Measurements from ENCODE around the gene VTI1B.

VTI1B gene

GRCh38 chr14:67653651-67654280, 20.7 kb downstream of the VTI1B start:
- no peak overlapping the region for H3K4me3 ChIP-seq (ENCODE audit: low read depth, low read length)
- DNase-seq (ENCODE audit: low read depth), result no peak
- no peak for TF ChIP-seq CTCF (IDR thresholded peaks at IDR 0.05; ENCODE audit: low read depth, low read length, missing control alignments)

DNA sequence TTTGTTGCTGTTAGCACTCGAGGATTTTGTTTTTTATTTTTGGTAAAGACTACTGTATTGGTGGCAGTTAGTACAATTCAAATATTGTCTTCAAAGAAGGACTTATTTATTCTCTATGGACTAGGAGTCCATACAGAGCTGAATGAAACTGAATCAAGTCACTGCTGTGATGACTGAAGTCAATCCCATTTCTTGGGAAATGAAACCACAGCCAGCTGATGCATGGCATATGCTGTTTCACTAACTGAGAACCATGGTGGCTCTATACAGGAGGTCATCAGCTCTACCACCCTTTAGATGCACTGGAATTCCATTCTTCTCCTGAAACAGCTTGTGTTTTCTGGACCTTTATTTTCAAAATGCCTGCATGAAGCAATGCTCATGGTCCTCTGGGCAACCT, 22.2 kb downstream of the VTI1B start:
- TF ChIP-seq CTCF (IDR thresholded peaks at IDR 0.05; ENCODE audit: low read depth, low read length, missing control alignments), result no peak
- no peak overlapping the region for H3K4me3 ChIP-seq (ENCODE audit: low read depth, low read length)
- DNase-seq (ENCODE audit: low read depth), result no peak

GRCh38 chr14:67650694-67651093, 23.7 kb downstream of the VTI1B start:
- H3K4me3 ChIP-seq (ENCODE audit: low read depth, low read length), result no peak overlapping the region
- no peak for DNase-seq (ENCODE audit: low read depth)
- TF ChIP-seq CTCF (IDR thresholded peaks at IDR 0.05; ENCODE audit: low read depth, low read length, missing control alignments), result no peak

GRCh38 chr14:67650151-67650550, 24.3 kb downstream of the VTI1B start:
- TF ChIP-seq CTCF (IDR thresholded peaks at IDR 0.05; ENCODE audit: low read depth, low read length, missing control alignments), result no peak
- no peak for DNase-seq (ENCODE audit: low read depth)
- no peak overlapping the region for H3K4me3 ChIP-seq (ENCODE audit: low read depth, low read length)

- no peak for TF ChIP-seq CTCF (IDR thresholded peaks at IDR 0.05; ENCODE audit: low read depth, low read length, missing control alignments)
- DNase-seq (ENCODE audit: low read depth), result no peak
- H3K4me3 ChIP-seq (ENCODE audit: low read depth, low read length), result no peak overlapping the region
Observed at GRCh38 chr14:67646131-67646530, 28.3 kb downstream of the VTI1B start.

DNA sequence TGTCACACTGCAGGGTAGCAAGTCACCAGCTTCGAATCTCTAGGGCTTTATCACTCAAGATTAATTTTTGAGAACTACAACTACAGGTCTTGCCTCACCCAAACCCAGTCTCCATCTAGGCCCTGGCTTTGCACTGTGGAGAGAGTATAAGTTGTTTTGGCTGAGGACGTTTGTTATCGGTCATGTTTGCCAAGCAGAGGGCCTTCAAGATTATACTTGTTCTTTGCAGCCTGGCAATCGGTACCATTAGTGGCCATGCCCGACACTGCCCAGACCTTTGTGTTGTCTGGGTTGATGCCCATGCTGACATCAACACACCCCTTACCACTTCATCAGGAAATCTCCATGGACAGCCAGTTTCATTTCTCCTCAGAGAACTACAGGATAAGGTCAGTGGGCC, 29.0 kb downstream of the VTI1B start:
- DNase-seq (ENCODE audit: low read depth), result no peak
- H3K4me3 ChIP-seq (ENCODE audit: low read depth, low read length), result no peak overlapping the region
- no peak for TF ChIP-seq CTCF (IDR thresholded peaks at IDR 0.05; ENCODE audit: low read depth, low read length, missing control alignments)

- no peak overlapping the region for H3K4me3 ChIP-seq (ENCODE audit: low read depth, low read length)
- TF ChIP-seq CTCF (IDR thresholded peaks at IDR 0.05; ENCODE audit: low read depth, low read length, missing control alignments), result no peak
- no peak for DNase-seq (ENCODE audit: low read depth)
Observed at GRCh38 chr14:67644428-67644827, 30.0 kb downstream of the VTI1B start.

All from GM12864 (cell line).